Parathyroid adenoma (tissue), 2 donors: Measurements from ENCODE around the gene TTC21A.

Experiments used
- H2AFZ ChIP-seq: fragments of 300-600 bp; sonication (generic); one replicate; pipeline ENCODE4 v1.7.0; 2017; ENCODE audit warnings: antibody characterized with exemption, mild to moderate bottlenecking
- H3K27ac ChIP-seq: fragments of 300-600 bp; sonication (generic); one replicate; pipeline ENCODE4 v1.7.0; 2017
- H3K27me3 ChIP-seq: fragments of 300-600 bp; sonication (generic); one replicate; pipeline ENCODE4 v1.7.0; 2017; ENCODE audit warnings: low read length; ENCODE audit not compliant: control insufficient read depth, insufficient read depth
- H3K36me3 ChIP-seq: fragments of 300-600 bp; sonication (generic); one replicate; pipeline ENCODE4 v1.7.0; 2017; ENCODE audit warnings: low read length; ENCODE audit not compliant: control insufficient read depth, insufficient read depth
- H3K4me1 ChIP-seq: fragments of 300-600 bp; sonication (generic); one replicate; pipeline ENCODE4 v1.7.0; 2017; ENCODE audit warnings: control low read depth
- H3K4me2 ChIP-seq: fragments of 300-600 bp; sonication (generic); one replicate; pipeline ENCODE4 v1.7.0; 2017; ENCODE audit warnings: low read length
- H3K4me3 ChIP-seq: fragments of 300-600 bp; sonication (generic); one replicate; pipeline ENCODE4 v1.7.0; 2017; ENCODE audit warnings: low read depth, low read length
- H3K79me2 ChIP-seq: fragments of 300-600 bp; sonication (generic); one replicate; pipeline ENCODE4 v1.7.0; 2017; ENCODE audit warnings: control low read depth
- H3K9ac ChIP-seq: fragments of 300-600 bp; sonication (generic); one replicate; pipeline ENCODE4 v1.7.0; 2017; ENCODE audit warnings: mild to moderate bottlenecking
- H3K9me3 ChIP-seq: fragments of 300-600 bp; sonication (generic); one replicate; pipeline ENCODE4 v1.7.0; 2017; ENCODE audit warnings: low read length; ENCODE audit not compliant: control insufficient read depth
- CTCF ChIP-seq: fragments of 300-600 bp; sonication (generic); IDR thresholded peaks from one replicate; pipeline ENCODE4 v1.7.0; 2017; ENCODE audit warnings: antibody characterized with exemption, mild to moderate bottlenecking
- donor health status: primary hyperparathyroidism.

The TTC21A gene

GRCh38 chr3:39088889-39089288 is 18.6 kb upstream of the TTC21A start:
- no peaks in the 10 kb centered on the region for H3K4me1 ChIP-seq
- no peak overlapping the region for H3K4me2 ChIP-seq
- H3K27ac ChIP-seq, result no peak overlapping the region
- H3K27me3 ChIP-seq, result no peaks in the 10 kb centered on the region
- no peaks in the 10 kb centered on the region for H3K9me3 ChIP-seq
- no peaks in the 10 kb centered on the region for H3K79me2 ChIP-seq
- H3K9ac ChIP-seq, result no peak overlapping the region
- no peak overlapping the region for H2AFZ ChIP-seq
- H3K4me3 ChIP-seq, result no peak overlapping the region
- no peak for TF ChIP-seq CTCF
- no peaks in the 10 kb centered on the region for H3K36me3 ChIP-seq

GRCh38 chr3:39090922-39091321 is 16.6 kb upstream of the TTC21A start:
- Histone ChIP-seq H3K4me3 (no peak overlapping the region), H2AFZ (no peak overlapping the region), H3K79me2 (no peaks in the 10 kb centered on the region), H3K36me3 (no peaks in the 10 kb centered on the region), H3K4me2 (no peak overlapping the region), H3K27me3 (no peaks in the 10 kb centered on the region), H3K9me3 (no peaks in the 10 kb centered on the region), H3K9ac (no peak overlapping the region), H3K27ac (no peak overlapping the region), H3K4me1 (no peaks in the 10 kb centered on the region)
- TF ChIP-seq CTCF, result no peak

- Histone ChIP-seq H2AFZ (no peak overlapping the region), H3K4me2 (no peak overlapping the region), H3K4me3 (no peak overlapping the region), H3K79me2 (no peaks in the 10 kb centered on the region), H3K27ac (no peak overlapping the region), H3K4me1 (no peaks in the 10 kb centered on the region), H3K9me3 (no peaks in the 10 kb centered on the region), H3K27me3 (no peaks in the 10 kb centered on the region), H3K36me3 (no peaks in the 10 kb centered on the region), H3K9ac (no peak overlapping the region)
- no peak for TF ChIP-seq CTCF
Observed at GRCh38 chr3:39094851-39095677, 12.4 kb upstream of the TTC21A start.

GRCh38 chr3:39095778-39096177 is 11.7 kb upstream of the TTC21A start:
- Histone ChIP-seq H3K79me2 (no peaks in the 10 kb centered on the region), H3K4me2 (no peak overlapping the region), H3K27me3 (no peaks in the 10 kb centered on the region), H3K4me3 (no peak overlapping the region), H3K9ac (no peak overlapping the region), H3K4me1 (no peaks in the 10 kb centered on the region), H2AFZ (no peak overlapping the region), H3K36me3 (no peaks in the 10 kb centered on the region), H3K9me3 (no peaks in the 10 kb centered on the region), H3K27ac (no peak overlapping the region)
- TF ChIP-seq CTCF, result no peak

GRCh38 chr3:39096775-39097174 is 10.7 kb upstream of the TTC21A start:
- H3K79me2 ChIP-seq, result no peaks in the 10 kb centered on the region
- H3K9ac ChIP-seq, result no peak overlapping the region
- no peaks in the 10 kb centered on the region for H3K27me3 ChIP-seq
- TF ChIP-seq CTCF, result no peak
- H3K4me3 ChIP-seq, result no peak overlapping the region
- H3K4me1 ChIP-seq, result no peaks in the 10 kb centered on the region
- H3K36me3 ChIP-seq, result no peaks in the 10 kb centered on the region
- H3K9me3 ChIP-seq, result no peaks in the 10 kb centered on the region
- no peak overlapping the region for H3K4me2 ChIP-seq
- H3K27ac ChIP-seq, result no peak overlapping the region
- no peak overlapping the region for H2AFZ ChIP-seq
